COLO668 (cell line): ENCODE measurements around the gene ZDHHC15.
"Not testable (repeated sequence)": the region's sequence is repeated elsewhere in the genome, so short reads cannot be mapped to it uniquely, and the experiment has no call there.

Experiments used
- DNase-seq: peaks from one replicate; lab custom pipeline; 2025; ENCODE audit not compliant: unreplicated experiment; lab: John Stamatoyannopoulos, UW

ZDHHC15 gene

GRCh38 chrX:75522565-75523431 lies at the start of gene ZDHHC15:
Gene ZDHHC15, minus strand, starts transcription at chrX:75523037. Its CDS starts 13 bp downstream, at chrX:75523024.
- no peak for DNase-seq

GRCh38 chrX:75560544-75560943 lies 37.7 kb upstream of the ZDHHC15 start:
- DNase-seq, result not testable (repeated sequence)

GRCh38 chrX:75547783-75548182 lies 24.9 kb upstream of the ZDHHC15 start:
- no peak for DNase-seq

- DNase-seq, result no peak
Observed at GRCh38 chrX:75546724-75547511, 24.1 kb upstream of the ZDHHC15 start.

GRCh38 chrX:75544786-75545185 lies 21.9 kb upstream of the ZDHHC15 start:
- DNase-seq, result no peak

- no peak for DNase-seq
Observed at GRCh38 chrX:75483933-75484332, 38.9 kb downstream of the ZDHHC15 start.

- DNase-seq, result not testable (repeated sequence)
Observed at GRCh38 chrX:75461780-75462179, 61.1 kb downstream of the ZDHHC15 start.

- no peak for DNase-seq
Observed at GRCh38 chrX:75421688-75422230, 101.1 kb downstream of the ZDHHC15 start.

GRCh38 chrX:75407153-75407552 lies 115.7 kb downstream of the ZDHHC15 start:
- DNase-seq, result not testable (repeated sequence)

- no peak for DNase-seq
Observed at GRCh38 chrX:75390470-75390869, 132.4 kb downstream of the ZDHHC15 start.

- no peak for DNase-seq
Observed at GRCh38 chrX:75369721-75370120, 153.1 kb downstream of the ZDHHC15 start.

GRCh38 chrX:75366861-75367260 lies 156.0 kb downstream of the ZDHHC15 start:
- DNase-seq, result no peak

GRCh38 chrX:75365243-75365975 lies 157.4 kb downstream of the ZDHHC15 start:
- no peak for DNase-seq

- DNase-seq, result no peak
Observed at GRCh38 chrX:75361788-75362187, 161.0 kb downstream of the ZDHHC15 start.

GRCh38 chrX:75348601-75349000 lies 174.2 kb downstream of the ZDHHC15 start:
- not testable (repeated sequence) for DNase-seq

- no peak for DNase-seq
Observed at GRCh38 chrX:75337525-75337924, 185.3 kb downstream of the ZDHHC15 start.

GRCh38 chrX:75335127-75335458 lies 187.7 kb downstream of the ZDHHC15 start:
- DNase-seq, result no peak

- not testable (repeated sequence) for DNase-seq
Observed at GRCh38 chrX:75334407-75335126, 188.3 kb downstream of the ZDHHC15 start.

- DNase-seq, result no peak
Observed at GRCh38 chrX:75327607-75328006, 195.2 kb downstream of the ZDHHC15 start.
